ENCODE data around the gene GLS2.
"Not testable (repeated sequence)": the region's sequence is repeated elsewhere in the genome, so short reads cannot be mapped to it uniquely, and the experiment has no call there.

The GLS2 gene

GRCh38 chr12:56490360-56490759 lies 2.4 kb upstream of the GLS2 start:
- DNase-seq (ENCODE audit: low spot score), result no peak

- DNase-seq (ENCODE audit: low spot score), result no peak
These were observed 417 bp downstream of the GLS2 start for GRCh38 chr12:56487448-56488040.

GRCh38 chr12:56486694-56487093 lies 1.3 kb downstream of the GLS2 start:
- no peak for DNase-seq (ENCODE audit: low spot score)

GRCh38 chr12:56484566-56484965 lies 3.4 kb downstream of the GLS2 start:
- DNase-seq (ENCODE audit: low spot score), result no peak

- DNase-seq (ENCODE audit: low spot score), result no peak
These were observed 8.3 kb downstream of the GLS2 start for GRCh38 chr12:56479625-56480024.

- no peak for DNase-seq (ENCODE audit: low spot score)
These were observed 10.3 kb downstream of the GLS2 start for GRCh38 chr12:56477521-56478225.

GRCh38 chr12:56476972-56477432 lies 11.0 kb downstream of the GLS2 start:
- no peak for DNase-seq (ENCODE audit: low spot score)

GRCh38 chr12:56476143-56476542 lies 11.8 kb downstream of the GLS2 start:
- DNase-seq (ENCODE audit: low spot score), result no peak

GRCh38 chr12:56474389-56474788 lies 13.6 kb downstream of the GLS2 start:
- DNase-seq (ENCODE audit: low spot score), result no peak

- DNase-seq (ENCODE audit: low spot score), result no peak
These were observed 18.7 kb downstream of the GLS2 start for GRCh38 chr12:56469007-56469930.

GRCh38 chr12:56468216-56469006 lies 19.6 kb downstream of the GLS2 start, which contains the start of gene SPRYD4:
Gene SPRYD4 (plus strand): TSS chr12:56468578. CDS start chr12:56468592, 14 bp downstream.
- DNase-seq (ENCODE audit: low spot score), result peak; percentile 93

- no peak for DNase-seq (ENCODE audit: low spot score)
These were observed 25.4 kb downstream of the GLS2 start for GRCh38 chr12:56462565-56462964.

GRCh38 chr12:56461235-56462159 lies 26.5 kb downstream of the GLS2 start:
- no peak for DNase-seq (ENCODE audit: low spot score)

- no peak for DNase-seq (ENCODE audit: low spot score)
These were observed 30.1 kb downstream of the GLS2 start for GRCh38 chr12:56457817-56458216.

- no peak for DNase-seq (ENCODE audit: low spot score)
These were observed 33.4 kb downstream of the GLS2 start, which contains the start of gene MIP for GRCh38 chr12:56454557-56454956. Gene MIP (minus strand): TSS chr12:56454657. CDS start chr12:56454613, 44 bp downstream.

- DNase-seq (ENCODE audit: low spot score), result no peak
These were observed 36.8 kb downstream of the GLS2 start for GRCh38 chr12:56451147-56451546.

- no peak for DNase-seq (ENCODE audit: low spot score)
These were observed 37.7 kb downstream of the GLS2 start for GRCh38 chr12:56450241-56450640.

- no peak for DNase-seq (ENCODE audit: low spot score)
These were observed 38.4 kb downstream of the GLS2 start for GRCh38 chr12:56449622-56449984.

- DNase-seq (ENCODE audit: low spot score), result peak; percentile 93
These were observed 38.9 kb downstream of the GLS2 start, which contains the start of gene TIMELESS for GRCh38 chr12:56448860-56449621. Gene TIMELESS (minus strand): TSS chr12:56449426. CDS start chr12:56434170, 15,256 bp downstream.

GRCh38 chr12:56443208-56443607 lies 44.8 kb downstream of the GLS2 start:
- DNase-seq (ENCODE audit: low spot score), result not testable (repeated sequence)
